HEK293T (cell line): ENCODE results near the gene TAF1C.

Experiments used
- CTCF ChIA-PET: fragments of 350-600 bp; formaldehyde crosslinking; extraction: SDS; loops from one replicate; lab custom pipeline; 2021; ENCODE audit warnings: antibody characterized with exemption, inconsistent platforms; lab: Yijun Ruan, JAX
- POLR2A ChIA-PET: fragments of 350-600 bp; formaldehyde crosslinking; extraction: SDS; loops from one replicate; lab custom pipeline; 2020; ENCODE audit warnings: antibody characterized with exemption, inconsistent platforms; lab: Yijun Ruan, JAX
- DNase-seq: peaks from one replicate; pipeline ENCODE4 v3.0.0; 2012; ENCODE audit warnings: mixed read lengths; ENCODE audit errors: extremely low spot score
- ARNT ChIP-seq: fragments of 450-650 bp; IDR thresholded peaks from 2 replicates; pipeline ENCODE4 v1.6.1; 2017; ENCODE audit warnings: mild to moderate bottlenecking
- BHLHE40 ChIP-seq: fragments of 450-650 bp; IDR thresholded peaks from 2 replicates; pipeline ENCODE4 v1.6.1; 2016; ENCODE audit warnings: mild to moderate bottlenecking, moderate library complexity, borderline replicate concordance
- CTBP1 ChIP-seq: fragments of 450-650 bp; IDR thresholded peaks from 2 replicates; pipeline ENCODE4 v1.6.1; 2016; ENCODE audit warnings: borderline replicate concordance
- ELF4 ChIP-seq: fragments of 450-650 bp; IDR thresholded peaks from 2 replicates; pipeline ENCODE4 v1.6.1; 2017; ENCODE audit warnings: antibody characterized with exemption
- FOXA1 ChIP-seq: fragments of 450-650 bp; IDR thresholded peaks from 2 replicates; pipeline ENCODE4 v1.6.1; 2016; ENCODE audit warnings: mild to moderate bottlenecking
- FOXK2 ChIP-seq: fragments of 450-650 bp; IDR thresholded peaks from 2 replicates; pipeline ENCODE4 v1.6.1; 2016; ENCODE audit warnings: mild to moderate bottlenecking
- FOXM1 ChIP-seq: fragments of 450-650 bp; IDR thresholded peaks from 2 replicates; pipeline ENCODE4 v1.6.1; 2017; ENCODE audit warnings: mild to moderate bottlenecking, borderline replicate concordance
- HDGF ChIP-seq: fragments of 450-650 bp; IDR thresholded peaks from 2 replicates; pipeline ENCODE4 v1.6.1; 2017; ENCODE audit warnings: antibody characterized with exemption, borderline replicate concordance
- L3MBTL2 ChIP-seq: fragments of 450-650 bp; conservative IDR thresholded peaks from 2 replicates; pipeline ENCODE4 v1.6.1; 2016; ENCODE audit warnings: mild to moderate bottlenecking
- LEF1 ChIP-seq: fragments of 450-650 bp; IDR thresholded peaks from 2 replicates; pipeline ENCODE4 v1.6.1; 2017; ENCODE audit warnings: mild to moderate bottlenecking, borderline replicate concordance
- NFRKB ChIP-seq: fragments of 450-650 bp; IDR thresholded peaks from 2 replicates; pipeline ENCODE4 v1.6.1; 2016; ENCODE audit warnings: mild to moderate bottlenecking, moderate library complexity
- SP1 ChIP-seq: fragments of 450-650 bp; IDR thresholded peaks from 2 replicates; pipeline ENCODE4 v1.6.1; 2017
- SUZ12 ChIP-seq: fragments of 450-650 bp; IDR thresholded peaks from 2 replicates; pipeline ENCODE4 v1.6.1; 2016; ENCODE audit warnings: mild to moderate bottlenecking
- TARDBP ChIP-seq: fragments of 450-650 bp; IDR thresholded peaks from 2 replicates; pipeline ENCODE4 v1.6.1; 2016
- ZNF384 ChIP-seq: fragments of 450-650 bp; IDR thresholded peaks from 2 replicates; pipeline ENCODE4 v1.6.1; 2016
- TF ChIP-seq, protein P1 (sequence below): fragments of 450-650 bp; IDR thresholded peaks from 2 replicates; pipeline ENCODE4 v1.6.1; 2016

TAF1C gene, protein sequence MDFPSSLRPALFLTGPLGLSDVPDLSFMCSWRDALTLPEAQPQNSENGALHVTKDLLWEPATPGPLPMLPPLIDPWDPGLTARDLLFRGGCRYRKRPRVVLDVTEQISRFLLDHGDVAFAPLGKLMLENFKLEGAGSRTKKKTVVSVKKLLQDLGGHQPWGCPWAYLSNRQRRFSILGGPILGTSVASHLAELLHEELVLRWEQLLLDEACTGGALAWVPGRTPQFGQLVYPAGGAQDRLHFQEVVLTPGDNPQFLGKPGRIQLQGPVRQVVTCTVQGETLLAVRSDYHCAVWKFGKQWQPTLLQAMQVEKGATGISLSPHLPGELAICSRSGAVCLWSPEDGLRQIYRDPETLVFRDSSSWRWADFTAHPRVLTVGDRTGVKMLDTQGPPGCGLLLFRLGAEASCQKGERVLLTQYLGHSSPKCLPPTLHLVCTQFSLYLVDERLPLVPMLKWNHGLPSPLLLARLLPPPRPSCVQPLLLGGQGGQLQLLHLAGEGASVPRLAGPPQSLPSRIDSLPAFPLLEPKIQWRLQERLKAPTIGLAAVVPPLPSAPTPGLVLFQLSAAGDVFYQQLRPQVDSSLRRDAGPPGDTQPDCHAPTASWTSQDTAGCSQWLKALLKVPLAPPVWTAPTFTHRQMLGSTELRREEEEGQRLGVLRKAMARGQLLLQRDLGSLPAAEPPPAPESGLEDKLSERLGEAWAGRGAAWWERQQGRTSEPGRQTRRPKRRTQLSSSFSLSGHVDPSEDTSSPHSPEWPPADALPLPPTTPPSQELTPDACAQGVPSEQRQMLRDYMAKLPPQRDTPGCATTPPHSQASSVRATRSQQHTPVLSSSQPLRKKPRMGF

GRCh38 chr16:84186685-84187437, at the start of gene TAF1C:
TSS of gene TAF1C (minus strand) at chr16:84187057. CDS start at chr16:84184988, 2,069 bp downstream.
- peak; percentile 67 for TF ChIP-seq ELF4
- peak; percentile 64 for TF ChIP-seq L3MBTL2
- no peak for TF ChIP-seq NFRKB
- TF ChIP-seq LEF1, result no peak
- no peak for TF ChIP-seq ARNT
- ChIA-PET POLR2A (interaction anchor here (0.6 to 1.4 kb wide), 5 partner anchors 9 to 125 kb away, joined by 3 to 15 read pairs (median 3); partner anchors contain the start of gene MBTPS1), CTCF (interaction anchor here (0.6 to 1.4 kb wide), 17 partner anchors 9 to 121 kb away, joined by 3 to 8 read pairs (median 3); partner anchors contain the start of genes DNAAF1 and MBTPS1)
- peak; percentile 97 for DNase-seq

DNA sequence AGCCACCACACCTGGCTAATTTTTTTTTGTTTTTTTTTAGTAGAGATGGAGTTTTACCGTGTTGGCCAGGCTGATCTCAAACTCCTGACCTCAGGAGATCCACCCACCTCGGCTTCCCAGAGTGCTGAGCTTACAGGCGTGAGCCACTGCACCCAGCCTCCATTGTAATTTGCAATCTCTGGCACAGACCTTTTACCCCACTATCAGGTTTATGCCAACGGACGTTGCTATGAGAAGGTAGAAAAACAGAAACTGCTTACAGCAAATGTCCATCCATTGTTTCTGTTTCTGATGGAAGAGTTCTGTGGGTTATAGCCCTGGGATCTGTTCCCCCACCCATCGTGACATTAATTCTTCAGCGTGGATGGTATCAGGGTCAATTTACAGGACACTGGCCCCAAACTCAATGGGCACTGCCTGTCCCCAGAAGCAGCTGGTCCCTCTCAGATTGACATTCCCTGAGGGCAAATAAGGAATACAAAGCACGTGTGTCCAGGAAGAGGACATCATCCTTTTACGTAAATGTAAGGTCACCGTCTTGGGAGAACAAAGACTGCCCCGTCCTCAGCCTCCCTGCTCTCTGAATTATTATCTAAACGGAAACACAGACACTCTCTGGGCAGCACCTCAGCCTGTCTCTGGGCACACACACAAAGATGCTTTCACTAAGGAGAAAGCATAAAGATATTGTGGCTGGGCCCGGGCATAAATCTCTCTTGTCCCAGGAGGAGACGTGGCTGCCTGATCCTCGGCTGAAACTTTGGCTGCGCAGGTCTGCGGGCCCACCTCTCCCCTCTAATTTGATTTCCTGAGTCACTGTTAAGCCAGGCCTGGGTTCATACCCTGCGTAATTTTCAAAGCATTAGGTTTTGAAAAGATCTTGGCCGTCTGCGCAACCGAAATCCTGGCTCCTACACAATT, 47.7 kb upstream of the TAF1C start:
- no peak for DNase-seq
- no peak for TF ChIP-seq BHLHE40
- no peak for TF ChIP-seq L3MBTL2
- TF ChIP-seq SUZ12, result no peak
- TF ChIP-seq HDGF, result no peak
- no peak for TF ChIP-seq FOXM1
- TF ChIP-seq TARDBP, result no peak
- no peak for TF ChIP-seq ARNT
- no peak for TF ChIP-seq FOXK2
- TF ChIP-seq NFRKB, result no peak
- TF ChIP-seq ZNF384, result no peak
- no peak for TF ChIP-seq LEF1
- no peak for TF ChIP-seq SP1
- TF ChIP-seq, protein P1, sequence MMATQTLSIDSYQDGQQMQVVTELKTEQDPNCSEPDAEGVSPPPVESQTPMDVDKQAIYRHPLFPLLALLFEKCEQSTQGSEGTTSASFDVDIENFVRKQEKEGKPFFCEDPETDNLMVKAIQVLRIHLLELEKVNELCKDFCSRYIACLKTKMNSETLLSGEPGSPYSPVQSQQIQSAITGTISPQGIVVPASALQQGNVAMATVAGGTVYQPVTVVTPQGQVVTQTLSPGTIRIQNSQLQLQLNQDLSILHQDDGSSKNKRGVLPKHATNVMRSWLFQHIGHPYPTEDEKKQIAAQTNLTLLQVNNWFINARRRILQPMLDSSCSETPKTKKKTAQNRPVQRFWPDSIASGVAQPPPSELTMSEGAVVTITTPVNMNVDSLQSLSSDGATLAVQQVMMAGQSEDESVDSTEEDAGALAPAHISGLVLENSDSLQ, result no peak
- no peak for TF ChIP-seq FOXA1
- TF ChIP-seq ELF4, result no peak
- TF ChIP-seq CTBP1, result no peak
- ChIA-PET POLR2A (no interaction called here), CTCF (interaction anchor here (0.7 kb wide), 1 partner anchor 65 kb away, joined by 5 read pairs; no protein-coding TSS in a partner anchor)

- no peak for DNase-seq
- POLR2A ChIA-PET, result no interaction called here
- CTCF ChIA-PET, result interaction anchor here (0.7 kb wide), 1 partner anchor 64 kb away, joined by 5 read pairs; no protein-coding TSS in a partner anchor
- TF ChIP-seq FOXM1, result no peak
Measured at GRCh38 chr16:84233748-84234147, 46.9 kb upstream of the TAF1C start.

GRCh38 chr16:84232969-84233368, 46.1 kb upstream of the TAF1C start:
- DNase-seq, result no peak
- TF ChIP-seq ELF4 (no peak), NFRKB (no peak), FOXK2 (no peak), BHLHE40 (no peak), FOXM1 (no peak), LEF1 (no peak), CTBP1 (no peak), HDGF (no peak), SP1 (no peak), FOXA1 (no peak), TARDBP (no peak), SUZ12 (no peak), ZNF384 (no peak), ARNT (no peak), L3MBTL2 (no peak)
- TF ChIP-seq, protein P1, result no peak
- ChIA-PET POLR2A (no interaction called here), CTCF (interaction anchor here (0.6 kb wide), 1 partner anchor 89 kb away, joined by 3 read pairs; no protein-coding TSS in a partner anchor)

DNA sequence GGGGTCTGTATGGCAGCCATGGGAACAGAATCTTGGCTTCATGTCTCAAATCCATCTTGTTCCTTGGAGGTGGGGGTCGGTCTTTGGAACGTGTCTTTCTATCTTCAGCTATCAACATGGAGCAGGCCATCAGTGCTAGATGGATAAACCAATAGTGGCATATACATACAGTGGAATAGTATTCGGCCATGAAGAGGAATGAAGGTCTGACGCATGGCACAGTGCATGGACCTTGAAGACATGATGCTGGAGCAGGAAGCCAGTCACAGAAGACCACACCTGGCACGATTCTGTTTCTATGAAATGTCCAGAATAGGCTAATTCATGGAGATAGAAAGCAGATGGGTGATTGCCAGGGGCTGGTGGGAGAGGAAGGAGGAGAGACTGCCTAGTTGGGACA, 45.2 kb upstream of the TAF1C start:
- no peak for DNase-seq
- CTCF ChIA-PET, result no interaction called here
- TF ChIP-seq TARDBP (no peak), SUZ12 (no peak)
- TF ChIP-seq, protein P1, result no peak
- POLR2A ChIA-PET, result no interaction called here
